Central memory CD8-positive, alpha-beta T cell (primary cell): Measurements from ENCODE around the gene SUSD5.
"Not testable (repeated sequence)": the region's sequence is repeated elsewhere in the genome, so short reads cannot be mapped to it uniquely, and the experiment has no call there.

ENCODE experiments used
- ATAC-seq: fragments of 150-1000 bp; cut with Tn5 transposase; replicated peaks from 2 replicates; pipeline ENCODE4 v1.10.0; 2022; ENCODE audit warnings: mild to moderate bottlenecking, moderate FRiP score, moderate number of reproducible peaks; ENCODE audit not compliant: poor library complexity, severe bottlenecking; ENCODE audit errors: extremely low read depth
- DNase-seq, 2 donors: peaks; one replicate each; pipeline ENCODE4 v3.0.0; 2021; ENCODE audit warnings: low spot score in 2 of 2
- H3K27ac Mint-ChIP-seq: one replicate; pipeline ENCODE4 v1.8.0; 2022; ENCODE audit warnings: low read depth, mild to moderate bottlenecking, moderate library complexity, mixed read lengths
- H3K27me3 Mint-ChIP-seq: one replicate; pipeline ENCODE4 v1.8.0; 2022; ENCODE audit warnings: mixed read lengths
- H3K36me3 Mint-ChIP-seq: one replicate; pipeline ENCODE4 v1.8.0; 2022; ENCODE audit warnings: mild to moderate bottlenecking, moderate library complexity, mixed read lengths; ENCODE audit not compliant: insufficient read depth
- H3K4me1 Mint-ChIP-seq: one replicate; pipeline ENCODE4 v1.8.0; 2022; ENCODE audit warnings: mixed read lengths
- H3K4me3 Mint-ChIP-seq: one replicate; pipeline ENCODE4 v1.8.0; 2022; ENCODE audit warnings: mild to moderate bottlenecking, moderate library complexity, mixed read lengths
- H3K9me3 Mint-ChIP-seq: one replicate; pipeline ENCODE4 v1.8.0; 2022; ENCODE audit warnings: mixed read lengths

The SUSD5 gene

DNA sequence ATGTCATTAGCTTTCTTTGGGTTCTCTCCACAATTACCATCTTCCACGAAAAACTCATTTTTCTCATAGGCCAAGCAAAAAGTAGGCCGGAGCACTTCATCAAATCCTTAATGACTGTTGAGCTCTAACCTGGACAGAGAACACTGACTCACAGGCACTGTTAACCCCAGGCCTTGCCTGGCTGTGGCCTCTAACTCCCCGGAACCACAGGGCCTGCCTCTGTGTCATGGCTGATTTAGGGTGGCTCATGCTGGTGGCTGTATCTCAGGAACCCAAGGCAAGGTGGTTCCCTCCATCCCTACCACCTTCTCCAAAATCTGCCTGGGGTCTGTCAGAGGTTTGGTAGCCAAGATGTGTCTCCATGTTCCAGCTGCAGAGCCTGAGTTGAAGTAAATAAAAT, 101.1 kb downstream of the SUSD5 start:
- Mint-ChIP-seq H3K9me3 (no peaks in the 10 kb centered on the region), H3K27me3 (no peaks in the 10 kb centered on the region), H3K36me3 (peaks cover 22% of the 10 kb centered on the region), H3K27ac (peak overlapping the region; percentile 3), H3K4me1 (peaks cover 42% of the 10 kb centered on the region), H3K4me3 (no peak overlapping the region)
- no peak for ATAC-seq
- DNase-seq = no peak

DNA sequence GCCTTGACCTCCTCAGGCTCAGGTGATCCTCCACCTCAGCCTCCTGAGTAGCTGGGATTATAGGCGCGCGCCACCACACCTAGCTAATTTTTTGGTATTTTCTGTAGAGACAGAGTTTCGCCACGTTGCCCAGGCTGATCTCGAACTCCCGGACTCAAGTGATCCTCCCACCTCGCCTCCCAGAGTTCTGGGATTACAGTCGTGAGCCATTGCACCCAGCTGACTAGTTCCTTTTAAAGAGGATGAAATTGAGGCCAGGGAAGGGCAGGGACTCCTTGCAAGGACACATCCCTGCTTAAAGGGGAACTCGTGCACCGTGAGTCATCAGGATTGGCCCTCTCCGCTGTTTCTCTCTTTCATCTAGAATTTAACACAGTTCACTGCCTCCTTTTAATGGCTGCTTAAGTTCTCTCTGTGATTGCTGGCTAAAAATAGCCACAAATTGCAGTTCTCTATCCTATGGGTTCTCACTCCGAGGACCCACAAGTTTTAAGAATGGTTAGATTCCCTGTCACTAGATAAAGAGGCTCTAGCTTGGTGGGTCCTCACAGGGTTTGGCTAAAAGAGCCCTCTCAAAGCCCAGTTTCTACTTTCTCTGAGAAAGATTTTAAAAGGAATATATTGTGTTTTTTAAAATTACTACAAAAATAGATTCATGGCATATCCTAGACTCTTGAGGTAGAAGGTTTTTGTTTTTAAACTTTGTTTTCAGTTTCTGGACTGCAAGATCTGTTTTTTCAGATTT, 103.4 kb downstream of the SUSD5 start:
- Mint-ChIP-seq H3K4me1 (peaks cover 36% of the 10 kb centered on the region), H3K27ac (peak overlapping the region; percentile 71), H3K4me3 (peak overlapping the region; percentile 86), H3K9me3 (no peaks in the 10 kb centered on the region), H3K27me3 (no peaks in the 10 kb centered on the region), H3K36me3 (peaks cover 5% of the 10 kb centered on the region)
- no peak for ATAC-seq
- DNase-seq = no peak

- Mint-ChIP-seq H3K27ac (peak overlapping the region; percentile 71), H3K36me3 (peaks cover 2% of the 10 kb centered on the region), H3K9me3 (no peaks in the 10 kb centered on the region), H3K4me1 (peaks cover 35% of the 10 kb centered on the region), H3K27me3 (no peaks in the 10 kb centered on the region), H3K4me3 (peak overlapping the region; percentile 86)
- no peak for ATAC-seq
- no peak for DNase-seq
These were observed 104.0 kb downstream of the SUSD5 start for GRCh38 chr3:33114622-33115023.

DNA sequence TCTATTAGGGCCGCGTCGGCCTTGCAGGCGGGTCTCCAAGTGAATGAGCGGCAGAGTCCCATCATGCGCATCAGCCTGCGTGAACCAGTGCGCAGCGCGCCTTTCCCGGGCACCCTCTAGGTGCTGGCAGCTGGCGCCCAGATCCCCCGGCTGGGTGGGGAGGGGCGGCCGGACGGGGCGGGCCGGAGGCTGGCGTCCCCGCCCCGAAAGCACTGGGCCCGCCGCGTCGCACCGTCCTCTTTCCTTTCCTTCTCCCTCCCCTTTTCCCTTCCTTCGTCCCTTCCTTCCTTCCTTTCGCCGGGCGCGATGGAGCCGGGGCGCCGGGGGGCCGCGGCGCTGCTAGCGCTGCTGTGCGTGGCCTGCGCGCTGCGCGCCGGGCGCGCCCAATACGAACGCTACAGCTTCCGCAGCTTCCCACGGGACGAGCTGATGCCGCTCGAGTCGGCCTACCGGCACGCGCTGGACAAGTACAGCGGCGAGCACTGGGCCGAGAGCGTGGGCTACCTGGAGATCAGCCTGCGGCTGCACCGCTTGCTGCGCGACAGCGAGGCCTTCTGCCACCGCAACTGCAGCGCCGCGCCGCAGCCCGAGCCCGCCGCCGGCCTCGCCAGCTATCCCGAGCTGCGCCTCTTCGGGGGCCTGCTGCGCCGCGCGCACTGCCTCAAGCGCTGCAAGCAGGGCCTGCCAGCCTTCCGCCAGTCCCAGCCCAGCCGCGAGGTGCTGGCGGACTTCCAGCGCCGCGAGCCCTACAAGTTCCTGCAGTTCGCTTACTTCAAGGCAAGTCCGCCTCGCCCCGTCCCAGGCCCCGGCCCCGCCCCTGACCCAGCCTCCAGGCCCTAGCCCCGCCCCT, 104.6 kb downstream of the SUSD5 start, which contains the start of gene CRTAP:
Gene CRTAP (plus strand): TSS at position 243 of the 850 bp plus-strand sequence. CDS start 64 bp downstream, at position 307.
- Mint-ChIP-seq H3K4me3 (peak within 1 kb of the TSS; percentile 86), H3K4me1 (peaks cover 30% of the 10 kb centered on the region), H3K36me3 (peaks cover 2% of the 10 kb centered on the region), H3K27ac (peak within 1 kb of the TSS; percentile 71), H3K9me3 (no peaks in the 10 kb centered on the region), H3K27me3 (no peaks in the 10 kb centered on the region)
- peak; percentile 85 for ATAC-seq
- DNase-seq = peak; percentile 75 to 81

- H3K4me3 Mint-ChIP-seq = no peak overlapping the region
- no peaks in the 10 kb centered on the region for H3K27me3 Mint-ChIP-seq
- ATAC-seq (no peak), DNase-seq (no peak)
- H3K27ac Mint-ChIP-seq = no peak overlapping the region
- no peaks in the 10 kb centered on the region for H3K9me3 Mint-ChIP-seq
- H3K36me3 Mint-ChIP-seq = peaks cover 2% of the 10 kb centered on the region
- H3K4me1 Mint-ChIP-seq = peaks cover 6% of the 10 kb centered on the region
These were observed 107.0 kb downstream of the SUSD5 start for GRCh38 chr3:33111581-33111980.

GRCh38 chr3:33106854-33107253, 111.8 kb downstream of the SUSD5 start:
- ATAC-seq = not testable (repeated sequence)

DNA sequence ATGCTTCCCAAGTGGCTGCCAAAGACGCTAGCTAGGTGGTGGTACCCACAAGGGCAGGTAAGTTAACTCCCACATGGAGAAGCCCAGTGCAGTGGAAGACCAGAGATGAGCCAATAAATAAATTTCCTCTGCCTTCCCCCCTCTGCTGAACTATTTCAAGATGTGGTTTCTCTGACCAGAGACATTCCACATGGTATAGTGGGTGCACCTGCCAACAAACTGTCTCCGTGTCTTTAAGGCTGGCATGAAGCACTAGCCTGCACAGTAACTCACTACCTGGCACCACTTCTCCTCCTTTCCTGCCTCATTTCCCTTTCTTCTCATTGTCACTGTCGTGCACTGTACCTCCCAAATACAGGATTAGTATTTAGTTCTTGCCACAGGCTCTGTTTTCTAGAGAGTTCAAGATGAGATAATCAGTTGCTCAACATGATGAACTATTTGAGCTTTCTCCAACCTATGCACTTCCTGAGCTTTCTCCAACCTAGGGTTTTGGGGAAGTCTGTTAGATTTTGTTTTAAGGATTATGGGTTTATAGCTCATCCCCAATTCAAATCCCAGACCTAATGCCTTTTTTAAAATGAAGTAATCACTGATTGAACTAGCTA, 113.2 kb downstream of the SUSD5 start:
- no peak overlapping the region for H3K27ac Mint-ChIP-seq
- H3K9me3 Mint-ChIP-seq = no peaks in the 10 kb centered on the region
- ATAC-seq = no peak
- no peak for DNase-seq
- H3K4me1 Mint-ChIP-seq = no peaks in the 10 kb centered on the region
- H3K4me3 Mint-ChIP-seq = no peak overlapping the region
- no peaks in the 10 kb centered on the region for H3K36me3 Mint-ChIP-seq
- H3K27me3 Mint-ChIP-seq = no peaks in the 10 kb centered on the region

More at GRCh38 chr3:33106854-33107253, 111.8 kb downstream of the SUSD5 start:
- not testable (repeated sequence) for H3K9me3 Mint-ChIP-seq, H3K36me3 Mint-ChIP-seq, H3K27ac Mint-ChIP-seq, H3K4me1 Mint-ChIP-seq, H3K27me3 Mint-ChIP-seq, DNase-seq, H3K4me3 Mint-ChIP-seq

DNA sequence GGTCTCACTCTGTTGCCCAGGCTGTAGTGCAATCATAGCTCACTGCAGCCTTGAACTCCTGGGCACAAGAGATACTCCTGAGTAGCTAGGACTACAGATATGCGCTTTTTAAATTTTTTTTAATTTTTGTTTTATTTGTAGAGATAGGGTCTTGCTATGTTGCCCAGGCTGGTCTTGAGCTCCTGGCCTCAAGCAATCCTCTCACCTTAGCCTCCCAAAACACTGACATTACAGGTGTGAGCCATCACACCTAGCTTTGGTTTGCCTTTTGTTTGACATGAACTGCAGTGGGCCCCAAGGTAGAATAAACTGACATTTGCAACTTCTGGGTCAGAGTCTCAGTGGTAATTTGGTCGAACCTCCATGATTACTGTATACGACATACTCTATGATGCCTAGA, 113.8 kb downstream of the SUSD5 start:
- H3K27me3 Mint-ChIP-seq = no peaks in the 10 kb centered on the region
- DNase-seq (no peak), ATAC-seq (no peak)
- no peaks in the 10 kb centered on the region for H3K36me3 Mint-ChIP-seq
- H3K27ac Mint-ChIP-seq = no peak overlapping the region
- H3K9me3 Mint-ChIP-seq = no peaks in the 10 kb centered on the region
- H3K4me1 Mint-ChIP-seq = no peaks in the 10 kb centered on the region
- no peak overlapping the region for H3K4me3 Mint-ChIP-seq

GRCh38 chr3:33103480-33103879, 115.1 kb downstream of the SUSD5 start:
- H3K4me3 Mint-ChIP-seq = no peak overlapping the region
- no peak for ATAC-seq
- no peaks in the 10 kb centered on the region for H3K9me3 Mint-ChIP-seq
- no peak overlapping the region for H3K27ac Mint-ChIP-seq
- H3K4me1 Mint-ChIP-seq = no peaks in the 10 kb centered on the region
- no peaks in the 10 kb centered on the region for H3K27me3 Mint-ChIP-seq
- no peak for DNase-seq
- H3K36me3 Mint-ChIP-seq = no peaks in the 10 kb centered on the region

GRCh38 chr3:33103034-33103433, 115.6 kb downstream of the SUSD5 start:
- Mint-ChIP-seq H3K4me1 (no peaks in the 10 kb centered on the region), H3K36me3 (no peaks in the 10 kb centered on the region), H3K4me3 (no peak overlapping the region), H3K27ac (no peak overlapping the region), H3K9me3 (no peaks in the 10 kb centered on the region), H3K27me3 (no peaks in the 10 kb centered on the region)
- DNase-seq (no peak), ATAC-seq (no peak)

GRCh38 chr3:33100229-33100628, 118.4 kb downstream of the SUSD5 start:
- Mint-ChIP-seq H3K36me3 (peaks cover 1% of the 10 kb centered on the region), H3K9me3 (no peaks in the 10 kb centered on the region), H3K4me3 (no peak overlapping the region), H3K27ac (no peak overlapping the region), H3K27me3 (no peaks in the 10 kb centered on the region), H3K4me1 (peaks cover 13% of the 10 kb centered on the region)
- ATAC-seq = no peak
- DNase-seq = no peak
